PC-9 (cell line): Measurements from ENCODE around the gene MAX. TPM values are rescaled to one million over a fixed set of nuclear protein-coding genes. Genes with fewer than 3 reads are reported as not detected.

ENCODE experiments used
- BruUV-seq: library from RNA; stranded (reverse); fragments of 400-500 nt; replicated peaks from 2 replicates; lab custom pipeline; 2021; lab: Mats Ljungman, UMichigan
- CTCF ChIA-PET: fragments of 300-600 bp; sonication (Branson Sonifier 250); formaldehyde crosslinking; loops from one replicate; lab custom pipeline; 2022; ENCODE audit warnings: antibody characterized with exemption; lab: Charles Lee
- POLR2A ChIA-PET: fragments of 300-600 bp; sonication (Branson Sonifier 250); formaldehyde crosslinking; loops from one replicate; lab custom pipeline; 2022; ENCODE audit warnings: antibody characterized with exemption; ENCODE audit not compliant: unreplicated experiment; lab: Charles Lee
- DNase-seq, 2 experiments: peaks; one replicate each; pipeline versions ENCODE4 v3.0.0 to v3.0.0-alpha.2; 2015 to 2022; ENCODE audit warnings: mixed read lengths in 1 of 2
- H2AFZ ChIP-seq: fragments of 200-600 bp; sonication (generic); 2 replicates; pipeline ENCODE4 v1.8.1; 2017; ENCODE audit warnings: antibody characterized with exemption
- H3F3A ChIP-seq: fragments of 200-600 bp; sonication (generic); 2 replicates; pipeline ENCODE4 v1.8.1; 2017; ENCODE audit warnings: antibody characterized with exemption, mild to moderate bottlenecking, low read depth; ENCODE audit not compliant: insufficient read depth
- H3K27ac ChIP-seq: fragments of 200-600 bp; sonication (generic); 2 replicates; pipeline ENCODE4 v1.6.1; 2016; ENCODE audit warnings: mixed run types
- H3K27me3 ChIP-seq: fragments of 200-600 bp; sonication (generic); 2 replicates; pipeline ENCODE4 v1.6.1; 2016; ENCODE audit warnings: low read depth, mixed run types; ENCODE audit not compliant: insufficient read depth
- H3K36me3 ChIP-seq: fragments of 200-600 bp; sonication (generic); 2 replicates; pipeline ENCODE4 v1.6.1; 2016; ENCODE audit warnings: low read depth, mixed run types
- H3K4me1 ChIP-seq: fragments of 200-600 bp; sonication (generic); replicated peaks from 2 replicates; pipeline ENCODE4 v1.6.1; 2016; ENCODE audit warnings: mixed run types; ENCODE audit not compliant: insufficient read depth
- H3K4me2 ChIP-seq: fragments of 200-600 bp; sonication (generic); 2 replicates; pipeline ENCODE4 v1.6.1; 2017; ENCODE audit warnings: mixed run types
- H3K4me3 ChIP-seq: fragments of 200-600 bp; sonication (generic); 2 replicates; pipeline ENCODE4 v1.6.1; 2016; ENCODE audit warnings: mixed run types
- H3K79me2 ChIP-seq: fragments of 200-600 bp; sonication (generic); 2 replicates; pipeline ENCODE4 v1.6.1; 2017; ENCODE audit warnings: low read depth, mixed run types
- H3K9me2 ChIP-seq: fragments of 200-600 bp; sonication (generic); 2 replicates; pipeline ENCODE4 v1.8.1; 2017; ENCODE audit warnings: mild to moderate bottlenecking; ENCODE audit not compliant: insufficient read depth
- H3K9me3 ChIP-seq: fragments of 200-600 bp; sonication (generic); 2 replicates; pipeline ENCODE4 v1.8.1; 2016; ENCODE audit warnings: low read depth; ENCODE audit not compliant: insufficient read depth
- H4K20me1 ChIP-seq: fragments of 200-600 bp; sonication (generic); 2 replicates; pipeline ENCODE4 v1.8.1; 2017; ENCODE audit not compliant: insufficient read depth
- CTCF ChIP-seq: fragments of 200-600 bp; sonication (generic); conservative IDR thresholded peaks from 2 replicates; pipeline ENCODE4 v1.6.1; 2017; ENCODE audit warnings: mixed run types, antibody characterized with exemption, mild to moderate bottlenecking, moderate library complexity
- EZH2 ChIP-seq: fragments of 200-600 bp; sonication (generic); IDR thresholded peaks from 2 replicates; pipeline ENCODE4 v1.8.0; 2017; ENCODE audit warnings: antibody characterized with exemption, low read depth
- intact Hi-C: fragments of 100-400 bp; cut with micrococcal nuclease; formaldehyde crosslinking; loops from one replicate; pipeline ENCODE4 v1.10.0; 2022; ENCODE audit not compliant: unreplicated experiment
- total RNA-seq: library from RNA; stranded (reverse); gene quantifications from 2 replicates; pipeline ENCODE4 v1.2.3, GENCODE V29; 2021

Gene MAX
- total RNA-seq, 1 experiment from 2014 or later: 76.1 TPM

GRCh38 chr14:65079201-65079600, 23.1 kb downstream of the MAX start:
- no peaks in the 10 kb centered on the region for H3K79me2 ChIP-seq
- intact Hi-C loops: no loop called here
- POLR2A ChIA-PET: no interaction called here
- no peak overlapping the region for H2AFZ ChIP-seq
- no peak overlapping the region for H3K4me2 ChIP-seq
- DNase-seq: no peak
- H3K27ac ChIP-seq: no peak overlapping the region
- H3K4me1 ChIP-seq: no peaks in the 10 kb centered on the region
- H4K20me1 ChIP-seq: 0 out of 2 replicates have a peak, but pooled peaks cover 13% of the 10 kb centered on the region
- H3F3A ChIP-seq: no peaks in the 10 kb centered on the region
- peaks cover 54% of the 10 kb centered on the region for H3K36me3 ChIP-seq
- CTCF ChIA-PET: interaction anchor here (0.6 kb wide), 1 partner anchor 1295 kb away, joined by 3 read pairs; no protein-coding TSS in a partner anchor
- BruUV-seq: no TSS peak
- H3K4me3 ChIP-seq: no peak overlapping the region
- H3K9me3 ChIP-seq: no peaks in the 10 kb centered on the region
- H3K9me2 ChIP-seq: no peaks in the 10 kb centered on the region
- TF ChIP-seq EZH2: no peak
- no peak for TF ChIP-seq CTCF
- no peaks in the 10 kb centered on the region for H3K27me3 ChIP-seq

GRCh38 chr14:65077318-65077717, 25.0 kb downstream of the MAX start:
- Histone ChIP-seq H3K4me3 (no peak overlapping the region), H3K9me2 (no peaks in the 10 kb centered on the region), H3F3A (no peaks in the 10 kb centered on the region), H3K9me3 (no peaks in the 10 kb centered on the region), H4K20me1 (peaks cover 24% of the 10 kb centered on the region; the same call in 1 of the 2 replicates), H3K27ac (no peak overlapping the region), H3K79me2 (no peaks in the 10 kb centered on the region), H2AFZ (no peak overlapping the region), H3K36me3 (peaks cover 41% of the 10 kb centered on the region), H3K4me2 (no peak overlapping the region), H3K27me3 (no peaks in the 10 kb centered on the region), H3K4me1 (no peaks in the 10 kb centered on the region)
- ChIA-PET CTCF (no interaction called here), POLR2A (no interaction called here)
- no peak for TF ChIP-seq CTCF
- DNase-seq: no peak
- no TSS peak for BruUV-seq
- intact Hi-C loops: no loop called here

- no peak overlapping the region for H3K27ac ChIP-seq
- intact Hi-C loops: no loop called here
Measured at GRCh38 chr14:65075628-65076325, 26.5 kb downstream of the MAX start.

More at GRCh38 chr14:65075628-65076325, 26.5 kb downstream of the MAX start:
- H3K79me2 ChIP-seq: no peaks in the 10 kb centered on the region
- H2AFZ ChIP-seq: no peak overlapping the region
- peaks cover 25% of the 10 kb centered on the region for H3K36me3 ChIP-seq
- H3K4me2 ChIP-seq: no peak overlapping the region
- no peaks in the 10 kb centered on the region for H3K9me3 ChIP-seq
- ChIA-PET POLR2A (interaction anchor here (0.5 kb wide), 1 partner anchor 29 kb away, joined by 5 read pairs; no protein-coding TSS in a partner anchor), CTCF (no interaction called here)
- BruUV-seq: TSS peak; percentile 5
- no peak for DNase-seq
- no peaks in the 10 kb centered on the region for H3K27me3 ChIP-seq
- H4K20me1 ChIP-seq: peaks cover 24% of the 10 kb centered on the region; the same call in 1 of the 2 replicates
- H3K4me1 ChIP-seq: peaks cover 4% of the 10 kb centered on the region
- TF ChIP-seq EZH2 (no peak), CTCF (no peak)
- H3K4me3 ChIP-seq: no peak overlapping the region
- no peaks in the 10 kb centered on the region for H3K9me2 ChIP-seq
- H3F3A ChIP-seq: peaks cover 5% of the 10 kb centered on the region; the same call in 1 of the 2 replicates
